GM19395 (cell line): ENCODE measurements around the gene NLRP12.
"Not testable (repeated sequence)": the region's sequence is repeated elsewhere in the genome, so short reads cannot be mapped to it uniquely, and the experiment has no call there.

Experiments
- ATAC-seq: cut with Tn5 transposase; IDR thresholded peaks from one replicate; pipeline ENCODE4 v1.9.1; 2021; ENCODE audit warnings: mild to moderate bottlenecking, moderate library complexity; ENCODE audit not compliant: unreplicated experiment

NLRP12 gene

DNA sequence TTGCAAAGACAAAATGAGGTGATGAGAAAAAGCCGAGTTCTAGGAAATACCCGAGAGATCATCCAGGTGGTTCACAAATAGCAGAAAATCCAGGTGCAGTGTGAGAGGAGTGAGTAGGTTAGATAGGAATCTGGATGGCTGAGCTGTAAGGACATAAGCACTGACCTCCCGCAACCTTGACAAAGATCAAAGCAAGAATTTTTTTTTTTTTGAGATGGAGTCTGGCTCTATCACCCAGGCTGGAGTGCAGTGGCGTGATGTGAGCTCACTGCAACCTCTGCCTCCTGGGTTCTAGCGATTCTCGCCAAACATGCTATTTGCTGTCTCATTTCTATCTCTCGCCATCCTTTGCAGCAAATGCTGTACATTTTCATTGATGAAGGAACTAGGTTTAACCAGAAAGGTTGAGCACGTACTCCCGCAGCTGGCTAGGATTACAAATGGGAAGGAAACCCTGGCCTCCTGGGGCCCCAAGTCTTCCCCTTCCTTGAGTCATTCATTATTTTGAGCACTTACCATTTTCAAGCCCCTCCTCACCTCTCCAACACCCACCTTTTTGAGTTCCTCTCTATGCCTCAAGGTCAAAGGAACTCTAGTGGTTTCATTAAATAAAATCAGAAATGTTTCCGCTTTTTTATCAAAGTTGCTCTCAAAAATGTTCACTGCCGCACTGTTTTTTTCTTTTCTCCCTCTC, 38.8 kb downstream of the NLRP12 start:
- no peak for ATAC-seq

DNA sequence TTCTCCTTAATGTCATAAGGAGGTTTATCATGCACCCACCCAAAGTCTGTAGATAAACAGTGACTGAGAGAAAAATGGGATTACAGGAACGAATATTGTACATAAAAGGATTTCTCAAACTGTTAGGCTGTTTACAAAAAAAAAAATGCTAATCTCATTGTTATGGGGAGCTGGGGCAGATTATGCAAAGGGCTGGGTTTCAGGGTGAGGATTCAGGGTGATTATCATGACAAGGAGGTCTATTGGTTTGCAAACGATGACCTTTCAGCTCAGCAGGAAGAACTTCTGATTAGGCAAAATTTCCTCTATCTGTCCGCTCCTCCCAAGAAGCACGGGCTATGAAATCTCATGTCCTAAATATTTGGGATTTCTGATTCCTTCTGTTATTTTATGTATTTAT, 41.4 kb downstream of the NLRP12 start:
- no peak for ATAC-seq

DNA sequence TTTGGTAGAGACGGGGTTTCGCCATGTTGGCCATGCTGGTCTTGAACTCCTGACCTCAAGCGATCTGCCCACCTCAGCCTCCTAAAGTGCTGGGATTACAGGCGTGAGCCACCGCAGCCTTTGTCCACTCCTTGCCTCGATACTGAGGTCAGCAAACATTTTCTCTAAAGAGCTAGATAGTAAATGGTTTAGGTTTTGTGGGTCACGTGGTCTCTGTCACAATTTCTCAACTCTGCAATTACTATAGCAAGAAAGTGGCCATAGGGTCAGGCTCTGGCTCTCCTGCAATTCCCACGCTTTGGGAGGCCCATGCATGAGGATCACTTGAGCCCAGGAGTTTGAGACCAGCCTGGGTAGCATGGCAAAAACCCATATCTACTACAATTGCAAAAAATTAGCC, 42.8 kb downstream of the NLRP12 start:
- ATAC-seq: not testable (repeated sequence)

DNA sequence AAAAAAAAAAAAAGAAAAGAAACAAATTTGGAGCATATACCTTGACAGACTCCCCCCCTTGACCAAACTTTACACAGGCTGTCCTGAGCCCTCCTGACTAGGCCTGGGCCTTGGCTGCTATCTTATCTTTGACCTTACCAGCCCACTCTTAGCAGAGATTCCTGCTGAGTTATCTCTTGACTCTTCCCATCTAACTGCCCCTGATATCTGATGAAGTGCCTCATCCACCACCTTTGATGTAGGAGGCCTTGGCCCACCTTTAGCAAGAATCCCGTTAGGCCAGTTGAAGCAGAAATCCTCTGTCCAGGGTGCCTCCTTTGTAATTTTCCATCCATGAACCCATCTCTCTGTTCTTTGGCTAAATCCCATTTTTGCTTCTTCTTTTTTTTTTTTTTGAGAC, 43.6 kb downstream of the NLRP12 start:
- no peak for ATAC-seq

DNA sequence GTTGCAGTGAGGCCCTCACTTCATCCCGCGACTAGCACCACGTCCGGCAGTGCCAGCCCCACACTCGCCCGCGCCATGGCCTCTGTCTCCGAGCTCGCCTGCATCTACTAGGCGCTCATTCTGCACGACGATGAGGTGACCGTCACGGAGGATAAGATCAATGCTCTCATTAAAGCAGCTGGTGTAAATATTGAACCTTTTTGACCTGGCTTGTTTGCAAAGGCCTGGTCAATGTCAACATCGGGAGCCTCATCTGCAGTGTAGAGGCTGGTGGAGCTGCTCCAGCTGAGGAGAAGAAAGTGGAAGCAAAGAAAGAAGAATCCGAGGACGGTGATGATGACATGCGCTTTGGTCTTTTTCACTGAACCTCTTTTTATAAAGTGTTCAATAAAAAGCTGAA, 48.6 kb downstream of the NLRP12 start:
- no peak for ATAC-seq

DNA sequence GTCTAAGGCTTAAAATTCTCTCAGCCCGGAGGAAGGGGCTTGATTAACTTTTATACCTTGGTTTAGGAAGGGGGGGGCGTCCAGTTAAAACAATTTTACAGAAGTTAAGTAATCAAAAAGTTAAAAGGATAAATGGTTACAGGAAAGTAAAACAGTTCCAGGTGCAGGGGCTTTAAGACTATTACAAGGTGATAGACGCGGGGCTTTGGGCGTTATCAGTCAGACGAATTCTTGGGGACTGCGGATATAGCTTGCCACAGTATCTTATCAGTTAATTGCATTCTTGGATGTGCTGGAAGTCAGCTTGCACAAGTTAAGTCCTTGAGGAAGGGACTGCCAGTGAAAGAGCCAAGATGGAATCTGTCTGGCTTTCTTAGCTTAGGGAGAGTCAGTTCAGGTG, 49.6 kb downstream of the NLRP12 start:
- not testable (repeated sequence) for ATAC-seq

DNA sequence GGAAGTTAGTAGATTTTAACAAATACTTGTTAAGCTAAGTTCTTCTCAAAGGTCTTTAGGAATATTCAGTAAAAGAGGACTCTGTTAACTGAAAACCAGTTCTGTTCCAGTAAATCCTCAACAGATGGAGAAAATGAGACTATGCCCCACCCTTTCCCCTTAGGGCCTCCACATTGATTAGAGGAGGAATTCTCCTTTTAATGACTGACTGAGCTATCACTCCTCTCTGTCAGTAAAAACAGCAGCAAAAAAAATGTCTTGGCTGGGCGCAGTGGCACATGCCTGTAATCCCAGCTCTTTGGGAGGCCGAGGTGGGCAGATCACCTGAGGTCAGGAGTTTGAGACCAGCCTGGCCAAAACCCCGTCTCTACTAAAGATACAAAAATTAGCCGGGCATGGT, 50.1 kb downstream of the NLRP12 start:
- no peak for ATAC-seq

DNA sequence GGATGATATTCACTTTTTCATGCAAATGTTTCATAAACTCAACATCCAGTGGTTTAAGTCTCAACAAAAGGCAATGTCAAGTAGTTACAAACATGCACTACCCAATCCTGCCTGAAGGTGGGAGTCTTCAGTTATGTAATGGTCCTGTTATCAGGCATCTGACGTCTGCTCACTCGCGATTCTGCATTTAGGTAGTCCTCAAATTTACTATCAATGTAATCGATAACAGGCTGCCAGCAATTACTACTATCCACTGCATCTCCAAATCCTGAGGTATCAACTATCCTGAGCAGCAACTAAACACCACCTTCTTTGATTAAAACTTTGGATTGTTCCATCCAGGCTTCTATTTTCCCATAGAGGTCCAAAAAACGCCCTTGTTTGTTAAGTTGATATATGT, 51.2 kb downstream of the NLRP12 start:
- no peak for ATAC-seq

DNA sequence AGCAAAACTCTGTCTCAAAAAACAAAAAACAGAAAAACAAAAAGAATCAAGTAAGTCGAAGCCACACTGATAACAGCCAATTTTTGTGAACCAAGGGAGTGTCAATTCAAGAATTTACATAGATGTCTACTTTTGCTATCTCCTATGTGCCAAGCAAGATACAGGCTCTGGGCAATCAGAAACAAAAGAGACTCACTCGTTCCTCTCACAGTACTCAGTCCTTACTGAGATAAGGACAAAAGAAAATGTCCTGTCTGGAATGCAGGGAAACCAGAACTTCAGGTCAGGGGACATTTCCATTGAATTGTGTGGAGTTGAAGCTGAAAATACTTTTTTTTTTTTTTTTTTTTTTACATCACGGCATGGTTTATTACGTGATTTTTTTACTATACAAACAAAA, 53.0 kb downstream of the NLRP12 start:
- ATAC-seq: no peak

DNA sequence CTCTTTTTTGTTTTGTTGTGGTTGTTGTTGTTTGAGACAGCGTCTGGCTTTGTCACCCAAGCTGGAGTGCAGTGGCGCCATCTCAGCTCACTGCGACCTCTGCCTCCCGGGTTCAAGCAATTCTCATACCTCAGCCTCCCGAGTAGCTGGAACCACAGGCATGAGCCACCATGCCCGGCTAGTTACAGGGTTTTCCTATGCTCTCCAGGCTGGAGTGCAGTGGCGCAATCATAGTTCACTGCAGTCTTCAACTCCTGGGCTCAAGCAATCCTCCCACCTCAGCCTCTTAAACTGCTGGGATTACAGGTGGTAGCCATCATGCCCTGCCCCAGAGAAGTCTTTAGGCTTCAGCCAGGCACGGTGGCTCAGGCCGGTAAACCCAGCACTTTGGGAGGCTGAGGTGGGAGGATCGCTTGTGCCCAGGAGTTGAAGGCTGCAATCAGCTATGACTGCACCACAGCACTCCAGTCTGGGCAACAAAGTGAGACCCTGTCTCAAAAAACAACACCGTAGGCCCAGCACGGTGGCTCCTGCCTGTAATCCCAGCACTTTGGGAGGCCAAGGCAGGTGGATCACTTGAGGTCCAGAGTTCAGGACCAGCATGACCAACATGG, 54.3 kb downstream of the NLRP12 start:
- ATAC-seq: not testable (repeated sequence)

DNA sequence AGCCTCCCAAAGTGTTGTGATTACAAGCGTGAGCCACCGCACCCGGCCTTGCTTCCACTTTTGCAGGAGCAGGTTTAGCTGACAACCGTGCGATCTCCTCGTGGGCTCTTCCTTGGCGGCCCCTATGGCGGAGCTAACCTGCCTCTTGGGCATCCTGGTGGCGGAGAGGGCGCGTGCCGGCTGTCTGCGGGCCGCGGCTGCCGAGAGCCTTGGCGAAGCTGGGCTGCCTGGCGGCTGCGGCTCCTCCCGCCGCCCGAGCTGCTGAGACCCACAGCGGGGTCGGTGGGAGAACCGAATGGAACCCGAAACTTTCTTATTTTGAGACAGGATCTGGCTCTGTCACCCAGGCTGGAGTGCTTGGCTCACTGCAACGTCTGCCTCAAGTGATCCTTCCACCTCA, 55.7 kb downstream of the NLRP12 start:
- no peak for ATAC-seq

DNA sequence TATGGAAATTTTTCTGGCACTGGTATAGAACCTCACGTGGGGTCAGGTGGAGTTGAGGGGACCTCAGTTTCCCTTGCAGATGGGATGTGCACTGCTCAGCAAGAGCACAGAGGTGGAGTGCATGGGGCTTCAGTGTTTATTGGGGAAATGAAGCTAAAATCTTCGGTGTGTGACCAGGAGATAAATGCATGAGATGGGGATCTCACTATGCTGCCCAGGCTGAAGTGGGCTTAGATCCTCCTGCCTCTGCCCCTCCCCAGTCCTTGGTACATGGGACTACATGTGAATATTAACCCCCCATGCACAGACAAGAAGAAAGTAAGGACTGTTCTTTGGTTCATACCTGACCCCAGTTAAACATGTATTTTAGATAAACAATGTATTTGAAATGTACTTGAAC, 65.1 kb downstream of the NLRP12 start:
- not testable (repeated sequence) for ATAC-seq
